H1 (cell line): Measurements from ENCODE around the gene MBOAT1. TPM values are rescaled to one million over a fixed set of nuclear protein-coding genes. Genes with fewer than 3 reads are reported as not detected.

Experiments used
- CTCF ChIA-PET: fragments of 300-600 bp; sonication (Branson Sonifier 250); formaldehyde crosslinking; loops from one replicate; lab custom pipeline; 2021; ENCODE audit not compliant: partially characterized antibody; lab: Charles Lee
- POLR2A ChIA-PET: fragments of 300-600 bp; sonication (Branson Sonifier 250); formaldehyde crosslinking; loops from one replicate; lab custom pipeline; 2021; ENCODE audit warnings: inconsistent platforms; ENCODE audit not compliant: partially characterized antibody; lab: Charles Lee
- DNase-seq, 2 experiments: peaks; one replicate each; pipeline versions ENCODE4 v3.0.0 to v3.0.0-alpha.2; 2010 to 2022; ENCODE audit warnings: low spot score in 2 of 2, low read depth in 1 of 2, mixed read lengths in 1 of 2
- FAIRE-seq: peaks from 2 replicates; lab custom pipeline; 2011; peaks lifted over from hg19 to GRCh38; lab: Jason Lieb, UNC
- H2AFZ ChIP-seq: 2 replicates; pipeline ENCODE4 v1.8.1; 2012; ENCODE audit warnings: low read length, inconsistent platforms
- H2AK5ac ChIP-seq: 2 replicates; pipeline ENCODE4 v1.6.1; 2013; ENCODE audit warnings: low read depth, low read length
- H2BK120ac ChIP-seq: replicated peaks from 2 replicates; pipeline ENCODE3; 2013; ENCODE audit warnings: low read depth, low read length, inconsistent platforms
- H2BK12ac ChIP-seq: 2 replicates; pipeline ENCODE4 v1.6.1; 2013; ENCODE audit warnings: low read depth, low read length
- H2BK15ac ChIP-seq: 2 replicates; pipeline ENCODE4 v1.6.1; 2013; ENCODE audit warnings: low read length
- H2BK20ac ChIP-seq: 2 replicates; pipeline ENCODE4 v1.6.1; 2013; ENCODE audit warnings: low read length
- H2BK5ac ChIP-seq: 2 replicates; pipeline ENCODE4 v1.6.1; 2013; ENCODE audit warnings: low read depth, low read length
- H3K14ac ChIP-seq: 2 replicates; pipeline ENCODE4 v1.6.1; 2013; ENCODE audit warnings: inconsistent platforms; ENCODE audit not compliant: insufficient read length
- H3K18ac ChIP-seq: 2 replicates; pipeline ENCODE4 v1.6.1; 2013; ENCODE audit warnings: low read length; ENCODE audit errors: extremely low read depth
- H3K23ac ChIP-seq: 2 replicates; pipeline ENCODE4 v1.6.1; 2013; ENCODE audit warnings: inconsistent platforms; ENCODE audit not compliant: insufficient read length
- H3K23me2 ChIP-seq: 2 replicates; pipeline ENCODE4 v1.6.1; 2013; ENCODE audit warnings: low read depth, low read length
- H3K27ac ChIP-seq: 2 replicates; pipeline ENCODE4 v1.6.1; 2011; ENCODE audit warnings: low read depth, low read length, inconsistent platforms
- H3K27me3 ChIP-seq, 4 experiments: replicated peaks in 1 of 4; 1 replicate in 1 of 4; 2 replicates in 3 of 4; pipeline versions ENCODE4 v1.6.1 to v1.8.1; 2011 to 2013; ENCODE audit warnings: low read length in 3 of 4, mild to moderate bottlenecking in 3 of 4, inconsistent platforms in 2 of 4, mixed read lengths in 2 of 4, moderate library complexity in 1 of 4; ENCODE audit not compliant: control insufficient read depth in 3 of 4, insufficient read depth in 3 of 4; ENCODE audit errors: extremely low read depth in 1 of 4
- H3K36me3 ChIP-seq, 4 experiments: 2 replicates each; pipeline versions ENCODE4 v1.6.1 to v1.8.1; 2011 to 2013; ENCODE audit warnings: mild to moderate bottlenecking in 4 of 4, low read length in 3 of 4, moderate library complexity in 2 of 4, control low read depth in 1 of 4, inconsistent platforms in 1 of 4; ENCODE audit not compliant: insufficient read depth in 4 of 4, control insufficient read depth in 2 of 4
- H3K4ac ChIP-seq: replicated peaks from 2 replicates; pipeline ENCODE3; 2013; ENCODE audit warnings: low read length, low read depth, mixed read lengths, inconsistent platforms; ENCODE audit not compliant: insufficient read length
- H3K4me1 ChIP-seq, 4 experiments: replicated peaks in 1 of 4; 1 replicate in 1 of 4; 2 replicates in 3 of 4; pipeline versions ENCODE4 v1.6.1 to v1.8.1; 2011 to 2013; ENCODE audit warnings: low read length in 3 of 4, inconsistent platforms in 2 of 4, mixed read lengths in 1 of 4; ENCODE audit not compliant: insufficient read depth in 4 of 4, control insufficient read depth in 3 of 4
- H3K4me2 ChIP-seq, 2 experiments: 2 replicates each; pipeline versions ENCODE4 v1.6.1 to v1.8.1; 2011 to 2013; ENCODE audit warnings: low read depth in 2 of 2, low read length in 2 of 2, control low read depth in 1 of 2, inconsistent platforms in 1 of 2, mild to moderate bottlenecking in 1 of 2; ENCODE audit not compliant: insufficient read depth in 1 of 2
- H3K4me3 ChIP-seq, 4 experiments: fragments of 200-600, 300-600 bp in 1 of 4; sonication (generic), shearing (Covaris generic), sonication (Bioruptor Twin) in 1 of 4; 2 replicates each; pipeline versions ENCODE4 v1.5.1 to v1.8.1; 2011 to 2016; ENCODE audit warnings: low read length in 4 of 4, low read depth in 3 of 4, control low read depth in 2 of 4, inconsistent platforms in 2 of 4, mild to moderate bottlenecking in 2 of 4, mixed read lengths in 1 of 4, moderate library complexity in 1 of 4; ENCODE audit not compliant: insufficient read depth in 2 of 4; ENCODE audit errors: extremely low read depth in 1 of 4
- H3K56ac ChIP-seq: replicated peaks from 2 replicates; pipeline ENCODE3; 2013; ENCODE audit warnings: low read depth, mild to moderate bottlenecking, mixed read lengths, low read length, inconsistent platforms; ENCODE audit not compliant: insufficient read length
- H3K79me1 ChIP-seq: 2 replicates; pipeline ENCODE4 v1.6.1; 2013; ENCODE audit warnings: low read depth, low read length, control low read depth
- H3K79me2 ChIP-seq, 2 experiments: 2 replicates each; pipeline versions ENCODE4 v1.6.1 to v1.8.1; 2012 to 2013; ENCODE audit warnings: low read length in 2 of 2, mild to moderate bottlenecking in 2 of 2, inconsistent platforms in 1 of 2; ENCODE audit not compliant: insufficient read depth in 2 of 2, control insufficient read depth in 1 of 2
- H3K9ac ChIP-seq, 4 experiments: replicated peaks in 1 of 4; 1 replicate in 1 of 4; 2 replicates in 3 of 4; pipeline versions ENCODE4 v1.6.1 to v1.8.1; 2011 to 2013; ENCODE audit warnings: low read depth in 3 of 4, low read length in 3 of 4, control low read depth in 2 of 4, mild to moderate bottlenecking in 2 of 4, moderate library complexity in 2 of 4, inconsistent platforms in 1 of 4; ENCODE audit errors: extremely low read depth in 1 of 4
- H3K9me3 ChIP-seq, 2 experiments: 2 replicates each; pipeline versions ENCODE4 v1.6.1 to v1.8.1; 2012 to 2013; ENCODE audit warnings: mild to moderate bottlenecking in 2 of 2, moderate library complexity in 2 of 2, control low read depth in 1 of 2, inconsistent platforms in 1 of 2, low read depth in 1 of 2, low read length in 1 of 2, mixed read lengths in 1 of 2; ENCODE audit not compliant: insufficient read depth in 2 of 2
- H4K20me1 ChIP-seq, 2 experiments: replicated peaks in 1 of 2; 2 replicates each; pipeline versions ENCODE3 to v1.8.1; 2011 to 2013; ENCODE audit warnings: inconsistent platforms in 2 of 2, low read length in 2 of 2, mild to moderate bottlenecking in 1 of 2; ENCODE audit not compliant: insufficient read depth in 2 of 2, control insufficient read depth in 1 of 2
- H4K5ac ChIP-seq: 2 replicates; pipeline ENCODE4 v1.6.1; 2013; ENCODE audit warnings: low read length, low read depth, mixed read lengths, inconsistent platforms; ENCODE audit not compliant: insufficient read length
- H4K8ac ChIP-seq: 2 replicates; pipeline ENCODE4 v1.8.0; 2013; ENCODE audit warnings: mild to moderate bottlenecking, moderate library complexity, low read length, inconsistent platforms; ENCODE audit not compliant: insufficient read depth; ENCODE audit errors: extremely low read depth
- H4K91ac ChIP-seq: replicated peaks from 2 replicates; pipeline ENCODE3; 2013; ENCODE audit warnings: low read length, mixed read lengths, inconsistent platforms; ENCODE audit not compliant: insufficient read length
- ASH2L ChIP-seq: fragments of 200-600, 300-600 bp; sonication (generic); IDR thresholded peaks from one replicate; pipeline ENCODE4 v1.7.1; 2017; ENCODE audit warnings: low read length
- CBX8 ChIP-seq: fragments of 300-800, 300-1000 bp; sonication (generic); IDR thresholded peaks from 2 replicates; pipeline ENCODE4 v1.7.1; 2016; ENCODE audit warnings: low read depth, low read length, borderline replicate concordance
- EP300 ChIP-seq, 2 experiments: IDR thresholded peaks; 1 replicate in 1 of 2; 2 replicates in 1 of 2; pipeline ENCODE4 v1.6.1; 2011 to 2012; ENCODE audit warnings: low read depth in 2 of 2, low read length in 2 of 2, mild to moderate bottlenecking in 2 of 2, borderline replicate concordance in 1 of 2, inconsistent platforms in 1 of 2, moderate library complexity in 1 of 2
- HDAC6 ChIP-seq: IDR thresholded peaks from one replicate; pipeline ENCODE4 v1.7.1; 2012; ENCODE audit warnings: low read depth, mild to moderate bottlenecking, inconsistent platforms, low read length, moderate library complexity
- KDM4A ChIP-seq: IDR thresholded peaks from one replicate; pipeline ENCODE4 v1.7.1; 2012; ENCODE audit warnings: low read depth, mild to moderate bottlenecking, moderate library complexity, low read length, inconsistent platforms; ENCODE audit not compliant: severe bottlenecking
- POU5F1 ChIP-seq: IDR thresholded peaks from 2 replicates; pipeline ENCODE4 v1.6.1; 2011; ENCODE audit warnings: low read depth, mild to moderate bottlenecking, low read length, moderate library complexity
- SIN3A ChIP-seq, 2 experiments: IDR thresholded peaks in 1 of 2; conservative IDR thresholded peaks in 1 of 2; 2 replicates each; pipeline ENCODE4 v1.6.1; 2011 to 2012; ENCODE audit warnings: low read length in 2 of 2, improper control_type of control experiment in 1 of 2, low read depth in 1 of 2, mild to moderate bottlenecking in 1 of 2
- TBP ChIP-seq: IDR thresholded peaks from 2 replicates; pipeline ENCODE4 v1.6.1; 2011; ENCODE audit warnings: low read depth, low read length, improper control_type of control experiment
- WGBS, 2 experiments: shearing (Covaris generic) in 1 of 2; methylation state at CpG; one replicate each; pipeline versions ENCODE4 v1.1.6 to v1.1.7; 2013 to 2015; ENCODE audit warnings: low lambda C conversion rate in 2 of 2, mixed read lengths in 2 of 2, inconsistent platforms in 1 of 2, low coverage in 1 of 2, missing lambda C conversion rate in 1 of 2; ENCODE audit not compliant: insufficient replicate concordance in 2 of 2, insufficient coverage in 1 of 2, insufficient read length in 1 of 2; ENCODE audit errors: extremely low coverage in 1 of 2, missing lambda C conversion rate in 1 of 2; 5-methylcytosine and 5-hydroxymethylcytosine counted together
- polyA plus RNA-seq, 7 experiments: library from polyadenylated mRNA; depleted of rRNA in 3 of 7; stranded (reverse) in 5 of 7; unstranded in 2 of 7; fragments of >200 nt in 5 of 7; fragments of 200-250 nt in 2 of 7; gene quantifications; 1 replicate in 5 of 7; 2 replicates in 1 of 7; 4 replicates in 1 of 7; pipeline versions ENCODE4 v1.2.1 to v1.2.3, GENCODE V29; 2011 to 2013; ENCODE audit warnings: missing spikeins in 2 of 7, mixed read lengths in 2 of 7
- total RNA-seq: library from RNA; stranded (reverse); fragmentation: NEBNext Ultra II Directional; extraction: Animal tissue kit (Norgen Biotek cat#: 25700); gene quantifications from 2 replicates; pipeline ENCODE4 v1.2.1, GENCODE V29; 2021
- TF ChIP-seq, protein P1 (sequence below): IDR thresholded peaks from 2 replicates; pipeline ENCODE4 v1.6.1; 2012; ENCODE audit warnings: low read length, inconsistent platforms

Gene MBOAT1
- total and polyA plus RNA-seq, 2 of the 8 experiments (the other 6 are each of a cell fraction or from before 2014, with no cell fraction given): 4.9 to 19.5 TPM

DNA sequence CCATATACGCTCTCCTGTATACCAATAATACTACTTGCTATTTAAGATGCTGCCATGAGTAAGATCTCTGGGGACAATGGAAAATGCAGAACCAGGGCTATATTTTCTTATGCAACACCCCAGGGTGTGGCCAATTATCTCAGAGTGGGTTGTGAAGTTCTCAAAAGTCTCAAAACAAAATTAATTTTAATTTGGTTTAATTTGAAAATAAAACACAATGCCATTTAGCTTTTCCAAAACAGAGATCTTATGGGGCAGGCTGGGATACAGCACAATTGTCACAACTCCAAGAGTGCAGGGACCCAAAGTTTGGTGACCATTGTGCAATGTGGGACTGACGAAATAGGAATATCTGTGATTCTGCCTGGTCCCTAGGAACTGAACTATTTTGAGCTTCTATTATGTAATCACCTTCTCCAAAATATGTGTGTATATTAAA is 43.1 kb downstream of the MBOAT1 start:
- no peak overlapping the region for H2BK20ac ChIP-seq
- FAIRE-seq (no peak), DNase-seq (no peak)
- no peak overlapping the region for H3K18ac ChIP-seq
- no peak overlapping the region for H2AK5ac ChIP-seq
- H3K27ac ChIP-seq: no peak overlapping the region
- H4K91ac ChIP-seq: no peak overlapping the region
- H4K5ac ChIP-seq: no peak overlapping the region
- no peak overlapping the region for H2BK5ac ChIP-seq
- no peaks in the 10 kb centered on the region for H3K36me3 ChIP-seq
- H2BK120ac ChIP-seq: no peak overlapping the region
- no peaks in the 10 kb centered on the region for H3K4me1 ChIP-seq
- H3K9ac ChIP-seq: no peak overlapping the region
- no peak overlapping the region for H2BK15ac ChIP-seq
- H4K20me1 ChIP-seq: peaks cover 0 to 2% of the 10 kb centered on the region in 2 experiments
- WGBS, 2 experiments: 80% methylated on average over 2 of the region's 2 CpGs; no CpG with 5 or more reads in 1 of the 2 experiments
- no peaks in the 10 kb centered on the region for H3K23me2 ChIP-seq
- no peak overlapping the region for H3K14ac ChIP-seq
- H3K4ac ChIP-seq: no peak overlapping the region
- H3K56ac ChIP-seq: no peak overlapping the region
- TF ChIP-seq, protein P1, sequence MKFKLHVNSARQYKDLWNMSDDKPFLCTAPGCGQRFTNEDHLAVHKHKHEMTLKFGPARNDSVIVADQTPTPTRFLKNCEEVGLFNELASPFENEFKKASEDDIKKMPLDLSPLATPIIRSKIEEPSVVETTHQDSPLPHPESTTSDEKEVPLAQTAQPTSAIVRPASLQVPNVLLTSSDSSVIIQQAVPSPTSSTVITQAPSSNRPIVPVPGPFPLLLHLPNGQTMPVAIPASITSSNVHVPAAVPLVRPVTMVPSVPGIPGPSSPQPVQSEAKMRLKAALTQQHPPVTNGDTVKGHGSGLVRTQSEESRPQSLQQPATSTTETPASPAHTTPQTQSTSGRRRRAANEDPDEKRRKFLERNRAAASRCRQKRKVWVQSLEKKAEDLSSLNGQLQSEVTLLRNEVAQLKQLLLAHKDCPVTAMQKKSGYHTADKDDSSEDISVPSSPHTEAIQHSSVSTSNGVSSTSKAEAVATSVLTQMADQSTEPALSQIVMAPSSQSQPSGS: no peak
- no peak for TF ChIP-seq SIN3A (conservative IDR thresholded peaks at IDR 0.05 in 1 of 2, IDR thresholded peaks at IDR 0.05 in 1 of 2; ENCODE audit: low read depth in 1 of 2, low read length in 2 of 2)
- no peak for TF ChIP-seq CBX8
- no peak for TF ChIP-seq POU5F1
- no peak for TF ChIP-seq KDM4A
- TF ChIP-seq ASH2L: no peak
- no peak for TF ChIP-seq EP300 (IDR thresholded peaks at IDR 0.05; ENCODE audit: borderline replicate concordance in 1 of 2, low read depth in 2 of 2, low read length in 2 of 2)
- no peak for TF ChIP-seq HDAC6
- TF ChIP-seq TBP: no peak
- no peaks in the 10 kb centered on the region for H3K79me2 ChIP-seq
- no peak overlapping the region for H3K4me3 ChIP-seq
- H2AFZ ChIP-seq: no peak overlapping the region
- H3K27me3 ChIP-seq: no peaks in the 10 kb centered on the region
- H3K9me3 ChIP-seq: no peaks in the 10 kb centered on the region
- ChIA-PET CTCF (no interaction called here), POLR2A (no interaction called here)
- H3K23ac ChIP-seq: no peak overlapping the region
- no peak overlapping the region for H4K8ac ChIP-seq
- no peak overlapping the region for H3K4me2 ChIP-seq
- H3K79me1 ChIP-seq: no peaks in the 10 kb centered on the region; the same call in 1 of the 2 replicates
- no peak overlapping the region for H2BK12ac ChIP-seq
